SW 1271 (cell line): ENCODE data around the gene ADK.

Source experiments
- DNase-seq, 2 experiments: peaks; one replicate each; lab custom pipeline; 2025; lab: John Stamatoyannopoulos, UW

ADK gene

GRCh38 chr10:74610299-74610698 lies 459.3 kb downstream of the ADK start:
- no peak for DNase-seq

- no peak for DNase-seq
Observed at GRCh38 chr10:74612195-74612594, 461.2 kb downstream of the ADK start.

- no peak for DNase-seq
Observed at GRCh38 chr10:74620626-74621025, 469.6 kb downstream of the ADK start.

GRCh38 chr10:74623786-74624185 lies 472.8 kb downstream of the ADK start:
- no peak for DNase-seq

GRCh38 chr10:74624501-74624900 lies 473.5 kb downstream of the ADK start:
- no peak for DNase-seq

DNA sequence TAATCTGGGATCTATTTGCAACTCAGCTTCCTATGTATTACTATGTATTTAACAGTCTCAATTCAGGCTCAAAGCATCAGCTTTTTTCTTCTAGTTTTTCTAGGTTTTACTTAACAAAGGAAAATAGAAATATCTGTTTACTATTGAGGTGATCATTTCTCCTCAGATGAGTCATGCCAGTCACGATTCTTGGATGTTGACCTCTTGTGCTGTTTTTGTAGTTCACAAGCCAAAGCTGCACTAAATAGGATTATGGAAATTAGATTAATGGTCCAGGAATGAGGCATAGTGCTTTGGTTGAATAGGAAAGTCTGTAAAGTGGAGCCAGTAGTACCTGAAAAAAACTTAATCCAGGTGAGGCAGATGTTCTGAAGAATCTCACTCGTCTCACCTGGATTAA lies 477.1 kb downstream of the ADK start:
- DNase-seq, result no peak

DNA sequence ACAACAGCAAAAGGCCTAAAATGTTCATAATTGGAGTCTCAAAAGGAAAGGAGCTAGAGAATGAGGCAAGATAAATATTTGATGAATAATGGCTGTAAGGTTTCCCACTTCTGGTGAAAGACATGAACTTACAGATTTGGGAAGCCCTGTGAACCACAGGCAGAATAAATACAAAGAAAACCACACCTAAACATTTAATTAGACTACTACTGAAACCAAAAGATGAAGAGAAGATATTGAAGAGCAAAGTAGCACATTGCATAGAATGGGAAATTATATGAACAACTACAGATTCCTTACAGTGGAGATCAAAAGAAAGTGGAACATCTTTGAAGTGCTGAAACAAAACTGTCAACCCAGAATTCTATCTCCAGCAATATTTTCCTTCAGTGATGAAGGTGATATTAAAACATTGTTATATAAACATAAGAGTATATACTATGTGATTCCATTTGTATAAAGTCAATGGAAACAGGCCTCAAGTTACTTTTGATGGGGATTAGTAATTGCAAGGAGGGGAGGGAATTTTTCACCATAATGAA lies 484.0 kb downstream of the ADK start:
- no peak for DNase-seq

GRCh38 chr10:74635655-74636054 lies 484.6 kb downstream of the ADK start:
- no peak for DNase-seq

- DNase-seq, result no peak
Observed at GRCh38 chr10:74637685-74638084, 486.7 kb downstream of the ADK start.

GRCh38 chr10:74640134-74640921 lies 489.3 kb downstream of the ADK start:
- DNase-seq, result no peak

DNA sequence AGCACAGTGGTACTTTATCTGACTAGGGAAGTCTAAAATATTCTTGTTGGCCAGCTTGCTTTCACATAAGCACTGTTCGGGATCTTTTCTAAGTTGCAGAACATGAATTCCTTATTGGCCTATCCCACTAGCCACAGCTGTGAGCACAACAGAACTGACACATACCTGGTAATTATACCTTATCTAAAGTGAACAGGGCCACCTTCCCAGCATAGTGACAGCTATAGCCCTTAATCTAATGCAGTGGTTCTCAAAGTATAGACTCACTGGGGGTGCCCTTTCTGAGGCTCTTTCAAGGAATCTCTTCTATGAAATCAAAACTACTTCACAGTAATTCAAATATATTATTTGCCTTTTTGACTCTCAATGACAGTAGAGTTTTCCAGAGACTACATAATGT lies 490.6 kb downstream of the ADK start:
- DNase-seq, result no peak

DNA sequence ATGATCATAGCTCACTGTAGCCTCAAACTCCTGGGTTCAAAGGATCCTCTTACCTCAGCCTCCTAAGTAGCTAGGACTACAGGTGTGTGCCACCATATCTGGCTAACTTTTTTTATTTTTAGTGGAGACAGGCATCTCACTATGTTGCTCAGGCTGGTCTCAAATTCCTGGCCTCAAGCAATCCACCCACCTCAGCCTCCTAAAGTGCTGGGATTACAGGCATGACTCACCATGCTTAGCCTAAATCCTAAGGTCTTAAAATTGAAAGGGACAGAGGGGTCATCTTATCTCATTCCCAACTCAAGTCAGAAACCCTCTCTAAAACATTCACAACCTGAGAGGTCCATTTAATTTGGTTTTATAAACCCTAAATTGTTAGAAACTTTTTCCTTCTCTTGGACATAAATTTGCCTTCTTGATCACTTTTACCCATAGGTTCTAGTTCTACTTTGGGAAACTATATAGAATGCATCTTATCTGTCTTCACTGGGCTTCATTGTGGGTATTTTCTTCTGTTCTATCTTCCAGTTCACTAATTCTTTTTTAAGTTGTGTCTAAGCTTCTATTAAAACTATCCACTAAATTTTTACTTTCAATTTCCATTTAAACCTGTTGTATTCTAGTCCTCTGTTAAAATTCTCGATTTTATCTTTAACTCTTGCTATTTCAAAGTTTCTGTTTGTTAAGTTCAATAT lies 492.0 kb downstream of the ADK start:
- DNase-seq, result no peak

GRCh38 chr10:74643596-74643975 lies 492.6 kb downstream of the ADK start:
- DNase-seq, result no peak

DNA sequence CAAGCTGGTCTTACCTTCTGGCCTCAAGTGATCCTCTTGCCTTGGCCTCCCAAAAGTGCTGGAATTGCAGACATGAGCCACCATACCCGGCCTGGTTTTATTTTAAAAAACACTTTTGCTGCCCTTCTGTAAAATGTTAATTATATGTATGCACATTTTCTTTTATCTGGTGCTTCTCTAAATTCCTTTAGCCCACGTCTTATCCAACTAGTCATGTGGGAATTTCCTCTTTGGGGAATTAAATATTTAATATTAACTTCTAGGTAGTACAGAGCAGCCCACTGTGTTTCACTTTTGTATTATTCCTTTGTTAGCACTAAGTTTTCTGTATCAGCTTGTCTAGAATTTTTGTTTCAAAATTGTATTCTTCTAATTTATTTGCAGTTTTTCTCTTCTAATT lies 493.7 kb downstream of the ADK start:
- no peak for DNase-seq

DNA sequence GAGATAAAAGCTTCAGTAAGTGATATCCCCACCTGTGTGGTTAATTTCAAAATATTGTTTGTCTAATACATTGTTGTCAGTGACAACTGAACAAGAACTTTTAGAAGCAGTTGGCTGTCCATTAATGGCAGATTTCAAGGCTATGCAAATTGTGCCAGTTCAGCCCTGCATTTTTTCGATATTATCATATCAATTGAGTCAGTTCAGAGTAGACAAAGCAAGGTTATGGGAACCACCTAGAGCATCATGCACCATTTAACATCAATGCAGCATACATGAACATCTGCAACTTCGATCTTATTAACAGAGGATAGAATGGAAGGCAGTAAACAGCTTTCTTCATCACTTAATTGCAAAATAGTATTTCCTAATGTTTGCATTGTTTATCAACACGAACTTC lies 494.7 kb downstream of the ADK start:
- DNase-seq, result no peak

DNA sequence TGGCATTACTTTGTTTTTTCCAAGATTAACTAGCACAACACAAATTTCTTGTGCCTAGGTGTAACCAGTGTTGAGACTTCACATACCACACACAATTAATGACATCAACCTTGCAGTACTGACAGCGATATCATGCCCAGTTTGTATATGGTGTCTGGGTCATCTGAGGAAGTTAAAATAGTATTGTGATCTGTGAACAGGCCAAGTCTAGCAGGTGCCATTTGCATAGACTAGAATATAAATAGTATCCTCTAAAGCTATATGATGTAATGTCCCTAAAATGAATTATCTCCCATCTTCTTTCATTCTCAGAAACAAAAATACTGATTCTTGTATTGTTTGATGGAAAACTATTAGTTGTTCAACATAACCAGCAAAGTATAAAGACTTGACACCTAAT lies 499.6 kb downstream of the ADK start:
- no peak for DNase-seq

DNA sequence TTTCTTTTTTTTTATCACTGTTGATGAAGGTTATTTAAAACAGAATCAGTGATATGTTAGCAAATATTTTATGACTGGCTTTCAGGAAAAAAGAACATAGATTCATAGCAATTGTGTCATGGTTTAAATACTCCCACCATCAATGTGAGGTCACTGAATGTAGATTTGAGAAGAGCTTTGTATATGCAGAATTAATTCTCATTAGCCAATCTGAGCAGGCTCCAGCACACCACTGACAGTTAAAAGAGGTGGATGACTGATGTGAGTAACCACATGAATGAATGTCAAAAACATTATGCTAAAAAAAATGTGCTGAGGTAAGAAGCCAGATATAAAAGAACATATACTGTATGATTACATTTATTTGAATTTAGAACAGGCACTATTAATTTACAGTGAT lies 500.5 kb downstream of the ADK start:
- DNase-seq, result no peak

DNA sequence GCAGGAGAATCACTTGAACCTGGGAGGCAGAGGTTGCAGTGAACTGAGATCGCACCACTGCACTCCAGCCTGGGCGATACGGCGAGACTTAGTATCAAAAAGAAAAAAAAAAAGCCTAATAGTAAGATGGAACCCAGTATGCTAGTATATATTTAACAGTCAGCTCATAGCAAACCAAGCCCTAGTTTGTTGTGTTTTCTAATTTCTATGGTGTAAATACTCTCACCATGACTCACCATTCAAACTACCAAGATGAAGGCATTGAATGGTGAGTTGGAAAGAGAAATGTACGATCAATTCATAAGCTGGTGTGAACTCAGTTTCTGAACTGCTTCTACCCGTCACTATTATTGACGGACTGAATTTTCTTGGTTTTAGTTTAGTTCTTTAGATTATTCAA lies 501.6 kb downstream of the ADK start:
- DNase-seq, result no peak

- no peak for DNase-seq
Observed at GRCh38 chr10:74658511-74658910, 507.5 kb downstream of the ADK start.

DNA sequence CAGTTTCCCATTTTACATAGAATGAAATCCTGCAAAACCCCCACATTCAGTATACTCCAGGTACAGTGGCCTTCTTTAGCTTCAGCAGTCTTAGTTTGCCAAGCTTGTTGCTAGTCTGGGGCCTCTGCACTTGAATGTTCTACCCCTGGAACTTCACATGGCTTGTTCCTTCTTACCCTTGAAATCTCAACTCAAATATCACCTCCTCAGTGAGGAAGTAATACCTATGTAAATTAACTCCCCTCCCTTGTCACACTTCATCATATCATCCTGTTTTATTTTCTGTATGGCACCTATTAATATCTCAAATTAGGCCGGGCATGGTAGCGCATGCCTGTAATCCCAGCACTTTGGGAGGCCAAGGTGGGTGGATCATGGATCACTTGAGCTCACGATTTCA lies 511.6 kb downstream of the ADK start:
- no peak for DNase-seq

DNA sequence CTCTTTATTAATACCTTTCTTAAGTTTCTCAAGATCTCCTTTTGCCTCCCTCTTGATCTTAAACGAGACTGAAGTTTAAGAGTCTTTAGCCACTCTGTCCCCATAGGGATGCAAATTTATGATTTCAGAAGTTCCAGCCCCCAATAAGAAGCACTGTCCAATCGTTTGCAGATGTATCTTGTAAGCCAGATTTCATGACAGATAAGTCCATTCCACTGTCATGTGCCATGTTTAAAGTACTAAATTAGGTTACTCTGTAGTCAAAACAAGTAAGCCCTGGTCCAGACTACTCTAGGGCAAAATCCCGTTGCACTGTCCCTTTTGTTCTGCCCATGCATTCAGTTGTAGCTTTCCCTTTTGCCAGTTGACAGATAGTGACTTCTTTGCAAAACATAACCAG lies 518.2 kb downstream of the ADK start:
- DNase-seq, result no peak

DNA sequence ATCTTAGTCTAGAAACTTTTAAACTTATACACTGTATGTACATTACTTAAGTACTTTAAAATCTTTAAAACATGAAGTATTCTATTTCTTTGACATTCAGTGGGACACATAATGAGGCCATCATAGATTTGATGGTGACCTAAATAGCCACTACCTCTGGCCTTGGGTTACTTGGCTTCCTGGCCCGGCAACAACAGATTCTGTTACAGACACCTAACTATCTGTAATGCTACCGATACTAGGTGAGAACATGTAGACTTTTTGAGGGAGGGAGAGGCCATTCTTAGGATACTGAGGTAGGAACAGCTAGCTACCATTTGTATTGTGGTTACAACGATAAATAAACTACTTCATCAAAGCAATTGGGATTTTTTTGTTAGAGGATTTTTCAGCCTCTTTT lies 520.7 kb downstream of the ADK start:
- no peak for DNase-seq

- DNase-seq, result no peak
Observed at GRCh38 chr10:74672430-74673165, 521.6 kb downstream of the ADK start.
